Measurements from ENCODE around the gene PPP6R1.

GRCh38 chr19:55181740-55182139 lies 77.1 kb downstream of the PPP6R1 start:
- no peak for TF ChIP-seq CTCF (IDR thresholded peaks at IDR 0.05)
- no peak for TF ChIP-seq POLR2A (IDR thresholded peaks at IDR 0.05)
